Retinal pigment epithelial cell (primary cell): Measurements from ENCODE around the gene ABCB4.

Experiments used
- DNase-seq: peaks from one replicate; pipeline ENCODE4 v3.0.0-alpha.2; 2010; ENCODE audit warnings: low read depth
- H3K4me3 ChIP-seq: 2 replicates; pipeline ENCODE4 v1.5.1; 2011; ENCODE audit warnings: mild to moderate bottlenecking, low read length, control low read depth, moderate library complexity
- CTCF ChIP-seq: conservative IDR thresholded peaks from 2 replicates; pipeline ENCODE4 v1.5.1; 2011; ENCODE audit warnings: low read depth, low read length, control low read depth, inconsistent platforms

ABCB4 gene

GRCh38 chr7:87448388-87448787, 27.1 kb downstream of the ABCB4 start:
- TF ChIP-seq CTCF = no peak
- DNase-seq = no peak

GRCh38 chr7:87447116-87447635, 28.3 kb downstream of the ABCB4 start:
- H3K4me3 ChIP-seq = no peak overlapping the region
- no peak for DNase-seq
- TF ChIP-seq CTCF = no peak

More at GRCh38 chr7:87448388-87448787, 27.1 kb downstream of the ABCB4 start:
- H3K4me3 ChIP-seq = no peak overlapping the region

GRCh38 chr7:87445897-87446296, 29.6 kb downstream of the ABCB4 start:
- H3K4me3 ChIP-seq = no peak overlapping the region
- no peak for TF ChIP-seq CTCF
- DNase-seq = no peak

- no peak for TF ChIP-seq CTCF
- peak; percentile 23 for DNase-seq
- H3K4me3 ChIP-seq = no peak overlapping the region
Measured at GRCh38 chr7:87435546-87435945, 39.9 kb downstream of the ABCB4 start.

GRCh38 chr7:87432536-87432935, 42.9 kb downstream of the ABCB4 start:
- H3K4me3 ChIP-seq = no peak overlapping the region
- DNase-seq = no peak
- no peak for TF ChIP-seq CTCF

- TF ChIP-seq CTCF = no peak
- no peak overlapping the region for H3K4me3 ChIP-seq
- no peak for DNase-seq
Measured at GRCh38 chr7:87427288-87427687, 48.2 kb downstream of the ABCB4 start.

- DNase-seq = no peak
- TF ChIP-seq CTCF = no peak
Measured at GRCh38 chr7:87426160-87426559, 49.3 kb downstream of the ABCB4 start.

More at GRCh38 chr7:87426160-87426559, 49.3 kb downstream of the ABCB4 start:
- no peak overlapping the region for H3K4me3 ChIP-seq
